GM21717 (cell line): Measurements from ENCODE around the gene FSTL4.

ENCODE experiments used
- ATAC-seq: cut with Tn5 transposase; IDR thresholded peaks from one replicate; pipeline ENCODE4 v1.9.1; 2021; ENCODE audit warnings: mild to moderate bottlenecking, moderate library complexity; ENCODE audit not compliant: unreplicated experiment

The FSTL4 gene

DNA sequence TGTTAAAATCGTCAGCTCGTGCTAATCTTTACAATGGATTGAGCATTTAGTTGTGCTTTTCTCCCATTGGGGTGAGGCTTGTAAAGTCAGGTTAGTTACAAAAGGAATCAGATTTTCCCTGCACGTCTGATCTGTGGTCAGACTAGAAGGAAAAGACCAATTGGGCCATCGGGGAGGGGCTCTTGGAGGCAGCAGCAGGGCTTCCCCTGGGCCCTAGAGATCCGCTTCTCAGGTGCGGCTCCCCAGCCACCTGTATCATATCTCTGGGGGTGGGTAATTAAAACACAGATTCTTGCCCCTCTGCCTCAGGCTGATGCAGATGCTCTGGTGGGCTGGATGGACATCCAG is 360.2 kb downstream of the FSTL4 start:
- no peak for ATAC-seq

DNA sequence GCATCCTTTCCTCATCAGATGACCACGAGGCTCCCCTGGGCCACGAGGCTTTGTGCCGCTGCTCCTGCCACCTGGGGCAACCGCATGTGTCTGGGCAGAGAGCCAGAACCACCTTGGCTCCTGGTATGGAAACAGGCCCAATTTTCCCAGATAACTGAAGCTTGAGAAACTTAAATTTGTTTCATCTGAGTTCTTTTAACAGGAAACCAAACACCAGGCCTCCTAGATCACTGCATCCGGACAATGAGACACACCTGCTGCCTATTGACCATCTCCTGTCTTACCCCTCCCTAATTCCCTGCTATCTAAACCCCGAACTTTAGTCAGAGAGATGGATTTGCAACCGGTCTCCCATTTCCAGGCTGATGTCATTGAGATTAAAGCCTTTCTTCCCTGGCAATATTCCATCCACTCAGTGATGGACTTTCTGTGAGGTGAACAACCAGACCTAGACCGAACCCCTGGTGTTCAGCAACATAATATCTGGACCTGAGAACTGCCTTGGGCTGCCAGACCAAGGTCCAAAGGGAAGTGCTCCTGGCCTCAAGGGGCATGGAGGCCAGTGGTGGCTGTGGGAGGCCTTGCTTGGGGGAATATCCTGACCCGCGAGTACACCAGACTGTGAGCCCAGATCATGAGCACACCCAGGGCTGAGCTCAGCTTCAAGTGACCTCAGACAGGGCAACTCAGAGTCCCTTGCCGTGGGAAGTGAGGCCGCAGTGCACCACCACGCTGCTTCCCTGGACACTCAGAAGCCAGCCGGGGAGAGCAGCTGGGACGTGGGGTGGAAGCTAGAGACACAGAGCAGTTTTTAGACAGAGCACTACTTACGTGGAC is 360.8 kb downstream of the FSTL4 start:
- ATAC-seq, result no peak

DNA sequence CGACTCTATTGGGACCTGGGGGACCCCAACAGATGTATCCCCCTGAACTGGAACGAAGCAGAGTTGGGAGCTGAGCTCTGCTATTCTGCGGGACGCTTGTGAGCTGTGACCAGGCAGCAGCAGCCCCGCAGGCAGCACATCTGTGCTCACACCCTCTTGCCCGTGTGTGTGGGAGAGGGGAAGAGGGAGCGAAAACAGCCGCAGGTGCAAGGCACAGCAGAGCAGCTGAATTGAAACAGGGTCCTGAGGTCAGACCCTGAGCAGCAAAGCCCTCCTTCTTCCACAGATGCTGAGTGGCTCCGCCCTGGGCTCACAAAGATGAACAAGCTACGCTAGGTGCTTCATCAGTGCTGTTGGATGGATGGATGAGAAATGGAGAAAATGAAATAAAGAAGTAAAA is 361.8 kb downstream of the FSTL4 start:
- ATAC-seq, result no peak

DNA sequence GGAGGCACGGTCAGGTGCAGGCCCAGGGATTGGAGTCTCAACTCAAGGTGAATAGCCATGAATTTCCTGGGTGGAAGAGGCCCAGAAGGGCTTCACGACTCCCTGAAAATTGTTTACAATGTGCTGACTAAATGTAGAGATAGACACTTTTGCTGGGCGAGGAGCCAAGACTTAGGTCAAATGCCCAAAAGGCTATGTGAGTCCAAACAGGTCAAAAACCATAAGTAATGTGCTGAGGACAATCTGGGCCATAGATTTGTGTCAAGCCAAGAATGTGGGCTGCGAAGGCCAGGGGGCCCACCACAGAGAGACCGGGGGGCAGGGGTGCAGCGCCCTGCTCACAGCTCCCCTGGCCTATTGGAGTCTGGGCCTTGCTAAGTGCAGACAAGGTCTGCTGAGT is 362.7 kb downstream of the FSTL4 start:
- no peak for ATAC-seq

DNA sequence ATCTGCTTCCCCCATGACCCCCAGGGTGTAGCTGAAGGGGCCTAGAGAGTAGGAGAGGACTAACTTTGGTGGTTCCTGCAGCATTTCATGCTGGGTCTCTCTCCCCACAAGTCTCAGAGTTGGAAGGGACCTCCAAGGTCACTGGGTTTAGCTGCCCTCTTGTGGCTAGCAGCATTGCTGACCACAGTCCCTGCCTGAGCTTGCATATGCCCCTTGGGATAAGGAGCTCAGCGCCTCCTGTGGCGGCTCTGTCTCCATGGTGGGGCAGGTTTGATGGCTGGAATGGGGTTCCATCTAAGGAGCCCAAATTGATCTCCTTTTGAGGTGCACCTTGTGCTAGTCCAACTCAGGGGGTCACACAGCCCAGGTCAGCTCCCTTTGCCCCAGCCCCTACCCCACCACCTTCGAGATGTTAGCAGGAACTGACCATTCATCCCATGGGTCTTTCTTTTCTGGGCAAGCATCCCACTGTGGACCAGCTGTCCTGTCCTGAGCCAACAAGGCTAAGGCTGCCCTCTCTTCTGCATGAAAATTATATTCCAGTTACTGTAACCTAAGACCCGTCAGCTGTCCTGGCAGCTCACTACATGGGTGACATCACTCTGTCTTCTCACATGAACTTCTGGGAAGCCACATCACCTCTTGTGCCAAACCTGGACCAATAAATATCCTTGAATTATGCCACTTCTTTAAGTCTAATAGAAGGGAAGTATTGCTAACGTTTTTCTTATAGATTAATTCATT is 364.3 kb downstream of the FSTL4 start:
- ATAC-seq, result no peak

DNA sequence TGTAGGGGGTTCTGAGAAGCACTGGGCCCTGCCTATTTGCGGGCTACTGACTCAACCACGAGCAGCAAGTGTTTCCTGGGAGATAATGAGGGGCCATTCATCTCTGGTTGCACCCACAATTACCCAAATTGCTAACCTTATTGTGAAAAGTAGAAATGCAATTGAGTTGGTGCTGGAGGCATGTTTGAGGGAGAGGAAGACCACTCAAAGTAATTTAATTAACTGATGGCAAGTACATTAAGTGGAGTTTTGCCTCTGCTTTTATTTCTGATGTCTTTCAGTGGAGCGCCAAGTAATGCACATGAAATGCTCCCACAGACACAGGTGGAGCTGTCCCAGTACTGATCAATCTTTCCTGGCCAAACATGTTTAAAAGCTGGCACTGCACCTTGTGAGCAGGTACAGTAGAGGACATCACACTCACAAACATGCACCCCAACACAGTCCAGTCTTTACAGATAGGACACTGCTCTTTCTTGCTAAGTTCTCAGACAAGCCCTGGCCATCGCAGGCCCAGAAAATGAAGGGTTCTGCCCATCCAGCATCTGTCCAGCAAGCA is 365.1 kb downstream of the FSTL4 start:
- ATAC-seq, result no peak

DNA sequence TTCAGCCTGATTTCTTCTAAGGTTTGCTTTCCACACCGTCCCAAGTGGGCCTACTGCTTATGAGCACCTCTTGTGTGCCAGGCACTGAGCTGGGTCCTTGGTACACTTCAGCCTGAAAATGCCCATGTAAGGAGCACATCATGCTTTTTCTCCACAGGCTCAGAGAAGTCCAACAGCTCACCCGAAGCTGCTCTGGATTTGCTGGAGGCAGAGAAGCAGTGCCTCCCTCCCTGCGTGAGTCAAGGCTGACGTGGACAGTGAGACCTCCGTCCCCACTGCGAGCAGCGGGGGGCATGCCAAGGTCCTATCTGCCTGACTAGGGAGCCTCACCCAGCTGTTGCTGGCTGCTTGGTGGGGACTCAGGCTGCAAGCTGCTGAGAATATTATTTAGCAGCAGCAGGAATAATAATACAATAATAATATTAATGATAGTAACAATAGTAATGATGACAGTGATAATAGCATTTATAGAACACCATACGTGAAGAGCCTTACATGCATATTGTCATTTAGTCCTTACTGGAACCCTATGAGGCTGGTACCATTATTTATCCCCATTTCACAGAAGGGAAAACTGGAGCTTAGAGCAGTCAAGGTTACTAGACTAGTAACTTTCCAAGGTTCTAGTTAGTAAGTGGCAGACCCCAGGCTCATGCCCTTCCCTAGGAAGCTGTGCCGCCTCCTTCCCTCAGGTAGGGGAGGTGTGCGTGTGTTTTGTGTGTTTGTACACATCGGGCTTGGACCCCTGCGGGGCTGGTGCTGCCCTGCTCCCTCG is 365.8 kb downstream of the FSTL4 start:
- ATAC-seq, result no peak

DNA sequence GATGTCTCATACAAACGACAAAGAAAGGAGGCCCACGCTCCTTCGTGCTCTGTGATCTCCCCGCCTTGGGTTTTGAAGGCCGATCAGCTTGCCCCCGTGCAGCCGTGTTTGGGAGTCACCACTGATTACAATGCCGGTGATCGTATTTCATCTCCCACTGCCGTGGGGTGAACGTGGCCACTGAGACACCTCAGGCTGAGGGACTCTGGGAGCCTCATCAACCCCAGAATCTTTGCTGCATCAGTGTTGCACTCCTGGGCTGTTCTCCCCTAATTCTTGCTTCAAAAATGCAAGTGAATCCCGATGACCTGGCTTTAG is 366.3 kb downstream of the FSTL4 start:
- ATAC-seq, result no peak

DNA sequence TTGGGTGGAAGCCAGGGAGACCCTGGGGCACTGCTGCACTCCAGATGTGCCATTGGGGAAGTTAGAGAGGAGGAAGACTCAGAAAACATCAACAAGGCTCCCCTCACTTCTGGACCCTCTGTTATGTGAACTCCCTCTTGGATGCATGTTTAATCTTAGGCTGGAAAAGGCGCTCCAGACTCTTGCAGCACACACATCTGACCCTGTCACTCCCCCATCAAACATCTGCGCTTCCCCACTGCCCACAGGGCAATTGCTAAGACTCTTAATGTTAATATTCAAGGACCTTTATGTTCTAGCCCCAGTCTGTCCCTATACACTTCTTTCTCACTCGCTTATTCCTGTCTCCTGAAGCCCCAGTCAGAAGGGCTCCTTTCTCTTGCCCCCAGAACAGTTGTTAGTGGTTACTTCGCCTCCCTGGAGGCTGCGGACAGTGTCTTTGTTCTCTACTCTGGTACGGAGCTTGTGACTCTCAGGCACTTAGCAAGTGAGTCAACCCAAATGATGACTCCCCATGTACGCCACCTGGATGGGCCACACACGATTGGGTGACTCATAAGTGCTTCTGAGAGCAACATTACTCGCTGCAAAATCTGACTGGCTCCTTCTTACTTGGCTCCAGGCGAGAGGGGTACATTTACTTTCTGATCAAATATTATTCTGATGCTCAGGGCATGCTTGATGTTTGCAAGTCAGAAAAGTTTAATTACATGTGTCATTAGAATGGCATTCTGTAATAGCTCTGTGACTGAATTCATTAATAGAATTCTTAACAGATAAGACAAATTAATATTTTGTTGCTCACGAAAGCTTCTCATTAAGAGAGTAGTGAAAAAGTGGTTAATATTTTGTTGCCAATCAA is 366.9 kb downstream of the FSTL4 start:
- peak; percentile 36 for ATAC-seq

DNA sequence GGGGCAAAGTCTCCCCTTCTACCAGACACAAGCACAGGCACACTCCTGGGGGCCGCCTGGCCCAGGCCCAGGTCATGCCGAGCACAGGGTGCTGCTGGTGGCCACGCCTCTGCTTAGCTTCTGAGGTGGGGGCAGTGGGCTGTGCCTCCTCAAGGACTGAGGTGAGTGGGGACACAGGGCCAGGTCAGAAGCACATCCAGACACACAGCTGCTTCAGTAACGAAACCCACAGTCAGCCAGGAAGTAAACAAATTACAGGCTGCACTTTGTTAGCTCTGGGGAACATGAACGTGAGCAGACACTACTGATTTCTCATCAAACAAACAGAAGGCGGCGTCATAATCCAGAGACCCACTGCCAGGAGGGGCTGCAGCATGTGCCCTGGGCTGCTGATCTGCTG is 368.1 kb downstream of the FSTL4 start:
- peak; percentile 34 for ATAC-seq

DNA sequence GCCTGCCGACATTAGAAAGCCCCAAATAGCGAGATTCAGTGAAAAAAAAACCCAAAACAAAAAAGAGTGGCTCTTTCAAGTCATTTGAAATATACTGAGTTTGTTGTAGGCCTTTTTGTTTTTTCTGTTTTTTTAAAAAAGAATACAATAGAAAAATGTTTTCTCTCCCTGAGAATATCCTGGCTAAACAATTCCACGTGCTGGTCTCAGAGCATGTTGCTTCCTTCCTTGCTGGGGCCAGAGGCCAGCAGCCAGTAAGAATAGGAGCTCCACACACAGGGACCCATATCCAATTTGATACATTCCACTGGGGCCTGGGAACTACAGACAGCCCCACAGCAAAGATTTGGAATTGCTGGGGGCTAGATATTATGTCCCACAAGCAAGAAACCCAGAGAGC is 369.1 kb downstream of the FSTL4 start:
- no peak for ATAC-seq

DNA sequence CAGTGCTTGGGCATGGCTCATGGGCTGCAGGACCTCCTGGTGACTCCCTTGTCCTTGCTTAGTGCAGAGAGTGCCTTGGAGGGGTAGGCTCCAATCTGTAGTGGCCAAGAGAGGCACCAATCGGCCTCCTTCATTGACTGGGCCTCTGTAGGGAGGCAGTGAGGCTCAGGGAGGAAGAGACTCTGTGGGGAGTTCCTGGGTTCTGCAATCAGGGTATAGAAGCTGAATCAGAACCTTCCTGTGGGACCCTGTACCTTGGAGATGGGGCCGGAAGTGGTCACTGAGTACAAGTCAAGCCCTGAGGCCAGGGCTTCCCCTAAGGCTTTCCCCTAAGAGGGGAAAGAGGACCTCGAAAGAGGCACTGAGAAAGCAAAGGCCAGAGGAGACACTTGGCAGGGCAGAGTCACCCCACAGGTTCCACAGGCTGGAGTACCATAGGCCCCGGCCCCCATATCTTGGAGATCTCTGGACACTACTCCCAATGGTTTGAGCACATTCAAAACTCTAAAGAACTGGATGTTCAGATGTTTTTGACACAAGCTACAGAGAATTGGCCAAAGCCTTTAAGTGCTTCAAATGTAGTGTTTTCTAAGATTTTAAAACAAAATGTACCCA is 370.0 kb downstream of the FSTL4 start:
- ATAC-seq, result peak; percentile 39

DNA sequence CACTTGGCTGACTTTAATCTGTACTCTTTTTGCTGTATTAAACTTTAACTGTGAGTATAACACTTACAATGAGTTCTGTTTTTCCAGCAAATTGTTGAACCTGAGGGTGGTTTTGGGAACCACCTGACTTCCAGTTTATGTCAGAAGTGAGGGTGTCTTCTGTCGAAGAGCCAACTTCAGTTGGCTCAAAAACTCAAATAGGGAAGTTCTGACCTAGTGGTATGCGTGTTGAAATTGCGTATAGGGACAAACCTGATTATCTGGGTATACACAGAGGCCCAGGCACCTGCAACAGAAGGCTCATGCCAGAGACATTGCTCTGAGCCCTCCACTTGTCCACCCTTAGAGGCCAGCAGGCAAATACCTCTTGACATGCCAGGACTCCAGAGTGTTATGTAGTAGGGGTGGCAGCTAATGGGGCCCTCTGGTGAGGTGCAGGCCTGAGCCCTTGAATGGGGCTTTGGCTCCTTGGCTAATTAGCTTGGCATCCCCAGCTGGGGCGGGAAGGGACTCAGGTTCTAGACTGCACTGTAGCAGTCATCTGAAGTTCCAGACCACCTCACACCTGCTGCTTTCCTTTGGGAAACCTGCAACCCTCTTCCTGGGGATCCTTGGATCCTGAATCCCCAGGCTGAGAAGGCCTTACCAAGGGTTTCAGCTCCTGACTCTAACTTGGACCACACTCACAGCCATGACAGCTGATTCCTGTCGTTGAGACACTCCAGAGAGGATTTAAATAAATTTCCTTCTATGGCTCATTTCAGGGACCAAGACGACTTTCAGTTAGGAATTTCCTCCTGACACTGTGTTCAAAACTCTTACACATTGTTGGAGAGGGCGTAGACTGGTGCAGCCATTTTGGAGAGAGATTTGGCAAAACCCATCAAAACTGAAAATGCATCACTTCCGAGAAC is 370.9 kb downstream of the FSTL4 start:
- no peak for ATAC-seq

DNA sequence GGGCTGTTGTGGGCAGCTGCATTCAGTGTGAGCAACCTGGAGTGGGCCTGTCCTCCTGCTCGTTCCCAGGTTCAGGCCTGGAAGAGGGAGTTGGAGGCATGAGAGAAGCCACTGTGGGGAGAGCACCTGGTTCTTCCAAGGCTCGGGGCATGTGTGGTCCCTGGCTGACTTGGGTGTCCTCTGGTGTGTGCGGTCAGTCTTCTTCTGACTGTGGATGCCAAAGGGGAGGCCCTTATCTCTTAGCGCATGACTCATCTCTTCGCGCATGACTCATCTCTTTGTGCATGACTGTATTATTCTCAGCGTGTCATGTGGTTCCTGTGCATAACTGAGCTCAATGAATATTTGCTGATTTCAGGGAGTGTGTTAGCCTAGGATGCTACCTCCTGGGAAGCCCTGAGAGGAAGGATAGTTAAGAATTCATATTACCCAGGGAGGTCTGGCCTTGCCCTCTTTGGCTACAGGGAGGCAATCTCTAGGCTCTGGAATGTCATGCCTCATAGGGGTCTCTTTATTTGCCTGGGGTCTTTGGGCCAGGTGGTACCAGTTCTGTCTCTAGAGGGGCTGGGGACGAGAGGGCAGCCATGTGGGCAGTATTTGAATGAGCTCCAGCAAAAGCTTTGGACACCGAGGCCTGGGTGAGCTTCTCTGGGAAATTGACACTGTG is 371.8 kb downstream of the FSTL4 start:
- peak; percentile 46 for ATAC-seq

DNA sequence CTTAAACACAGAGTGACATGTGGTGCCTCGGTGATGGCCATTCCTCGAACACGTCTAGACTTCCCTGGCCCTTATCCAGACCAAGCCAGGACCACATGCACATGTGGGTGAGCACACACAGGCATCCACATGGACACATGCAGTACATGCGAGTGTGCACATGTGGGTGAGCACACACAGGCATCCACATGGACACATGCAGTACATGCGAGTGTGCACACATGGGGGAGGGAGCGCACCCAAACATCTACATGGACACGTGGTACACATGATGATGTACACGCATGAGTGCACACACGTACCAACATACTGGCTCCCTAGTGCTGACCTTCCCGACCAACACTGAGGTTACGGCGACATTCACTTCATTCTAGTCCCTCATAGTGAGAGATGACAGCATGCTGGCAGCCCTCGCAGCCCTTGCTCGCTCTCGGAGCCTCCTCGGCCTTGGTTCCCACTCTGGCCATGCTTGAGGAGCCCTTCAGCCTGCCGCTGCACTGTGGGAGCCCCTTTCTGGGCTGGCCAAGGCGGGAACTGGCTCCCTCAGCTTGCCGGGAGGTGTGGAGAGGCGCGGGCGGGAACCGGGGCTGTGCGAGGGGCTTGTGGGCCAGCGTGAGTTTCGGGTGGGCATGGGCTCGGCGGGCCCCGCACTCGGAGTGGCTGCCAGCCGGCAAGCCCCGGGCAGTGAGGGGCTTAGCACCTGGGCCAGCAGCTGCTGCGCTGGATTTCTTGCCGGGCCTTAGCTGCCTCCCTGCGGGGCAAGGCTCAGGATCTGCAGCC is 373.7 kb downstream of the FSTL4 start:
- ATAC-seq, result no peak

DNA sequence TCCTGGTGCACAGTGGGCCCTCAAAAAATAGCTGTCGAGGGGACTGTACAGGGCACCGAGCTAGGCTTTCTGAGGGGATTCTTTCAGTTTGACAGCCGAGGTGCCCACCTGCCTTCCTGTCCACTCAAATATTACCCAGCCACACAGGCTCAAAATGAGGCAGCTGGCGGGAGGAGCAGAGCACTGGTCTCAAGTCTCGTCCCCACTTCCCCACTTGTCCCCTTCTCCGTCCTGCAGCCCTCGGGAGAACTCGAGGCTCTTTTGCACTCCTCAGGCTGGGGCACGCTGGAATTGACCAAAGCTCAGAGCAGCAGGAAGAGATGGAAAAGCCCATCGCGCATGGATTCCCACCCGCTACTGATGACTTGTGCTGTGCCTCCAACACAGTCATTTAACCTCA is 375.4 kb downstream of the FSTL4 start:
- no peak for ATAC-seq

DNA sequence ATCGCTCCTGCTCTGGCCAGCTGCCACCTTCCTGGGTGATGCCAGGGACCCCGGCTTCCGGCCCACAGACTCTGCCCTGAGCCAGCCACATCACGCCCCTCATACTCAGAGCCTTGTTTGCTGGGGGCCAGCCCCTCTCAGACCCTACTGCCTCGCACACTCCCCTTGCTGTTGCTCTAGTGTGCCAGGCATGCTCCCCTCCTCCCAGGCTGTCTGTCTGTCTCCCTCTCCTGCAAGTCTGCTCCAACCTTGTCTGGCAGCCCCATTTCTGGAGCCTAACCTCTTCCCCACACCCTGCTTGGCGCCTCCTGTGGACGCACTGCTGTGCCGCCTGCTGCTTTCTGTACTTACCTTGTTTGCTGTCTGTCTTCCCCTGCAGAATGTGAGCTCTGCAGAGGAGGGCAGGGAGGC is 375.8 kb downstream of the FSTL4 start:
- no peak for ATAC-seq
